Activated B cell treated with CpG ODN at 0.5 μM for 24 hours (primary cell): ENCODE measurements around the gene TMPRSS6. TPM values are rescaled to one million over a fixed set of nuclear protein-coding genes. Genes with fewer than 3 reads are reported as not detected.

Experiments used
- ATAC-seq: fragments of 200-7000 bp; cut with Tn5 transposase; one replicate; pipeline ENCODE4 v1.10.0; 2021; ENCODE audit warnings: low read depth, mild to moderate bottlenecking, moderate library complexity
- CTCF ChIA-PET: fragments of 350-600 bp; sonication (Branson Sonifier 250); formaldehyde crosslinking; loops from one replicate; lab custom pipeline; 2021; ENCODE audit warnings: antibody characterized with exemption; lab: Charles Lee
- POLR2A ChIA-PET: fragments of 350-600 bp; sonication (Branson Sonifier 250); formaldehyde crosslinking; loops from one replicate; lab custom pipeline; 2021; ENCODE audit warnings: antibody characterized with exemption; lab: Charles Lee
- DNase-seq: peaks from one replicate; pipeline ENCODE4 v3.0.0; 2022
- H3K27ac Mint-ChIP-seq: one replicate; pipeline ENCODE4 v1.8.0; 2020; ENCODE audit warnings: mixed read lengths
- H3K27me3 Mint-ChIP-seq: one replicate; pipeline ENCODE4 v1.8.0; 2021; ENCODE audit warnings: mixed read lengths
- H3K36me3 Mint-ChIP-seq: one replicate; pipeline ENCODE4 v1.8.0; 2021; ENCODE audit warnings: low read depth, mixed read lengths
- H3K4me1 Mint-ChIP-seq: one replicate; pipeline ENCODE4 v1.8.0; 2021; ENCODE audit warnings: mixed read lengths
- H3K4me3 Mint-ChIP-seq: one replicate; pipeline ENCODE4 v1.8.0; 2020; ENCODE audit warnings: mild to moderate bottlenecking, mixed read lengths
- H3K9me3 Mint-ChIP-seq: one replicate; pipeline ENCODE4 v1.8.0; 2020; ENCODE audit warnings: mixed read lengths
- CTCF ChIP-seq: fragments of 200-600 bp; IDR thresholded peaks from one replicate; pipeline ENCODE4 v1.8.0; 2022; ENCODE audit warnings: antibody characterized with exemption, mild to moderate bottlenecking
- intact Hi-C: fragments of 100-400 bp; cut with micrococcal nuclease; formaldehyde crosslinking; loops from one replicate; pipeline ENCODE4 v1.15.1; 2024
- total RNA-seq: library from RNA; stranded (reverse); gene quantifications from 2 replicates; pipeline ENCODE4 v1.2.3, GENCODE V29; 2022

The TMPRSS6 gene
- total RNA-seq, 1 donor from 2014 or later = 5.4 TPM

GRCh38 chr22:37146051-37146385 lies 36.5 kb upstream of the TMPRSS6 start:
- CTCF ChIA-PET = no interaction called here
- POLR2A ChIA-PET = interaction anchor here (1.0 to 1.3 kb wide), 3 partner anchors 10 to 54 kb away, joined by 3 to 5 read pairs (median 3); no protein-coding TSS in a partner anchor
- no peak overlapping the region for H3K4me3 Mint-ChIP-seq
- peaks cover 25% of the 10 kb centered on the region for H3K4me1 Mint-ChIP-seq
- no peak for ATAC-seq
- H3K36me3 Mint-ChIP-seq = no peaks in the 10 kb centered on the region
- no peak for TF ChIP-seq CTCF
- no peak overlapping the region for H3K27ac Mint-ChIP-seq
- intact Hi-C loops = no loop called here
- no peak for DNase-seq
- H3K27me3 Mint-ChIP-seq = no peaks in the 10 kb centered on the region
- H3K9me3 Mint-ChIP-seq = peaks cover 5% of the 10 kb centered on the region

GRCh38 chr22:37145180-37146050 lies 35.9 kb upstream of the TMPRSS6 start:
- Mint-ChIP-seq H3K27me3 (no peaks in the 10 kb centered on the region), H3K9me3 (no peaks in the 10 kb centered on the region), H3K27ac (no peak overlapping the region), H3K36me3 (no peaks in the 10 kb centered on the region), H3K4me3 (no peak overlapping the region), H3K4me1 (peaks cover 27% of the 10 kb centered on the region)
- no peak for TF ChIP-seq CTCF
- POLR2A ChIA-PET = interaction anchor here (1.1 to 1.3 kb wide), 2 partner anchors 9 to 16 kb away, joined by 3 read pairs; no protein-coding TSS in a partner anchor
- CTCF ChIA-PET = no interaction called here
- no peak for ATAC-seq
- no peak for DNase-seq
- intact Hi-C loops = no loop called here

- intact Hi-C loops = no loop called here
- Mint-ChIP-seq H3K9me3 (no peaks in the 10 kb centered on the region), H3K27ac (no peak overlapping the region), H3K4me3 (no peak overlapping the region), H3K27me3 (no peaks in the 10 kb centered on the region), H3K36me3 (no peaks in the 10 kb centered on the region), H3K4me1 (peaks cover 29% of the 10 kb centered on the region)
- ATAC-seq (no peak), DNase-seq (no peak)
- TF ChIP-seq CTCF = no peak
- ChIA-PET CTCF (no interaction called here), POLR2A (interaction anchor here (0.7 kb wide), 1 partner anchor 100 kb away, joined by 3 read pairs; the partner anchor contains the start of gene RAC2)
Measured at GRCh38 chr22:37144180-37144554, 34.7 kb upstream of the TMPRSS6 start.

- no peaks in the 10 kb centered on the region for H3K27me3 Mint-ChIP-seq
- H3K4me3 Mint-ChIP-seq = no peak overlapping the region
- ChIA-PET POLR2A (interaction anchor here (0.6 kb wide), 1 partner anchor 155 kb away, joined by 5 read pairs; no protein-coding TSS in a partner anchor), CTCF (no interaction called here)
- no peaks in the 10 kb centered on the region for H3K9me3 Mint-ChIP-seq
- H3K27ac Mint-ChIP-seq = no peak overlapping the region
- DNase-seq = no peak
- intact Hi-C loops = no loop called here
- peaks cover 25% of the 10 kb centered on the region for H3K4me1 Mint-ChIP-seq
- H3K36me3 Mint-ChIP-seq = no peaks in the 10 kb centered on the region
- no peak for ATAC-seq
- no peak for TF ChIP-seq CTCF
Measured at GRCh38 chr22:37141971-37142370, 32.5 kb upstream of the TMPRSS6 start.

- Mint-ChIP-seq H3K4me3 (no peak overlapping the region), H3K27me3 (no peaks in the 10 kb centered on the region), H3K36me3 (no peaks in the 10 kb centered on the region), H3K4me1 (peaks cover 25% of the 10 kb centered on the region), H3K9me3 (no peaks in the 10 kb centered on the region), H3K27ac (no peak overlapping the region)
- no peak for DNase-seq
- no peak for ATAC-seq
- TF ChIP-seq CTCF = no peak
- CTCF ChIA-PET = interaction anchor here (1.2 kb wide), 1 partner anchor 289 kb away, joined by 4 read pairs; no protein-coding TSS in a partner anchor
- POLR2A ChIA-PET = interaction anchor here (0.6 to 2.9 kb wide), 3 partner anchors 8 to 154 kb away, joined by 5 to 10 read pairs (median 9); partner anchors contain the start of gene IL2RB
- intact Hi-C loops = no loop called here
Measured at GRCh38 chr22:37141476-37141875, 32.0 kb upstream of the TMPRSS6 start.
